Measurements from ENCODE around the gene SGPP2.

Gene SGPP2

DNA sequence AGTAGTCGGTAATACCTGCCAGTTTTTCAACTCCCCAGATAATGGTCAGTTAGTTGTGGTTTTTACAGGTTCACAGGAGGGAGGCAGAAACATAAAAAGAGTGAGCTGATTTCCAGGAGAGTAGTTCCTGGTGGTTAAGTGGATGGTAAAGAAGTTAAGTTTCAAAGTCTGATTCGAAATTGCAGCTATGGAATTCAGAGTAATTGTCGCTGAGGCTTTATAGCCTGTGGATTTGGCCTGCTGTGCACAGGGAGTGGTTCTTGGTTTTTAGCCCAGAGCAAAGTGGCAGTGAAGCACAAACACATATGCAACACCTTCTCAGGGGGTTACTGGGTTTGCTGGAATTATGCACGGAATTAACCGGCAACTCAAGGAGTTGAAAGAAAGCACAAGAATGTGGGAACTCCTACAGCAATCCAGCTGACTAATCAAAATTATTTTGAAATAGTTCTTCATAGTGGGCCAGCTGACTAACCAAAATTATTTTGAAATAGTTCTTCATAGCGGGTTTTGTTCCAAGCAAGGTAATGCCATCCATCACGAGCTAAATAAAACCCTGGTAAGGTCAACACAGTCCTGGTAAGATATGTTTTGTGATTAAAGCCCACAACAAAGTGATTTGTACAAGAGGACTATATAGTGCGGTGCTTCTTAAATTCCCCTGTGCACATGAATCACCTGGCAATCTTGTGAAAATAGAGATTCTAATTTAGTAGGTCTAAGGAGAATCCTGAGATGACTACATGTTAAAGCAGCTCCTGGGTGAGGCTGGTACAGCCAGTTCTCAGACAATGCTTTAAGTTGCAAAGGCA is 94.4 kb downstream of the SGPP2 start:
- TF ChIP-seq, protein P1, sequence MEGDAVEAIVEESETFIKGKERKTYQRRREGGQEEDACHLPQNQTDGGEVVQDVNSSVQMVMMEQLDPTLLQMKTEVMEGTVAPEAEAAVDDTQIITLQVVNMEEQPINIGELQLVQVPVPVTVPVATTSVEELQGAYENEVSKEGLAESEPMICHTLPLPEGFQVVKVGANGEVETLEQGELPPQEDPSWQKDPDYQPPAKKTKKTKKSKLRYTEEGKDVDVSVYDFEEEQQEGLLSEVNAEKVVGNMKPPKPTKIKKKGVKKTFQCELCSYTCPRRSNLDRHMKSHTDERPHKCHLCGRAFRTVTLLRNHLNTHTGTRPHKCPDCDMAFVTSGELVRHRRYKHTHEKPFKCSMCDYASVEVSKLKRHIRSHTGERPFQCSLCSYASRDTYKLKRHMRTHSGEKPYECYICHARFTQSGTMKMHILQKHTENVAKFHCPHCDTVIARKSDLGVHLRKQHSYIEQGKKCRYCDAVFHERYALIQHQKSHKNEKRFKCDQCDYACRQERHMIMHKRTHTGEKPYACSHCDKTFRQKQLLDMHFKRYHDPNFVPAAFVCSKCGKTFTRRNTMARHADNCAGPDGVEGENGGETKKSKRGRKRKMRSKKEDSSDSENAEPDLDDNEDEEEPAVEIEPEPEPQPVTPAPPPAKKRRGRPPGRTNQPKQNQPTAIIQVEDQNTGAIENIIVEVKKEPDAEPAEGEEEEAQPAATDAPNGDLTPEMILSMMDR (conservative IDR thresholded peaks at IDR 0.05) = no peak
- H3K27ac ChIP-seq = no peak overlapping the region

DNA sequence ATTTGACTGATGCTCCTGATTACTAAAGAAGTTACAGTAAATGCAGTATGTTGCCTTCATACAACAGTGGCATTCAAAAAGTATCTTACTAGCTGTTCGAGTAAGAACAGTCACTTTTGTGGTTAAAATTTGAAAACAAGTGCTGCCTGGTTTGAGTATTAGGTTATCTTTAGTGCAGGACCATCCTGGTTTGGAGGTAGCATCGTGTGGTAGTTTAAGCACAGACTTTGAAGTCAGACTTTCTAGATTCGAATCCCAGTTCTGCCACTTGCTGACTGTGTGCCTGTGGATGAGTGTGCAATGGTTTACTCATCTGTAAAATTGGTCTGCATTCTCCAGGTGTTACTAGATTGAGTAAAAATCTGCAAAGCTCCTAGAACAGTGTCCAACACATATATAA is 96.8 kb downstream of the SGPP2 start:
- TF ChIP-seq, protein P1 (conservative IDR thresholded peaks at IDR 0.05) = no peak
- H3K27ac ChIP-seq = no peak overlapping the region

DNA sequence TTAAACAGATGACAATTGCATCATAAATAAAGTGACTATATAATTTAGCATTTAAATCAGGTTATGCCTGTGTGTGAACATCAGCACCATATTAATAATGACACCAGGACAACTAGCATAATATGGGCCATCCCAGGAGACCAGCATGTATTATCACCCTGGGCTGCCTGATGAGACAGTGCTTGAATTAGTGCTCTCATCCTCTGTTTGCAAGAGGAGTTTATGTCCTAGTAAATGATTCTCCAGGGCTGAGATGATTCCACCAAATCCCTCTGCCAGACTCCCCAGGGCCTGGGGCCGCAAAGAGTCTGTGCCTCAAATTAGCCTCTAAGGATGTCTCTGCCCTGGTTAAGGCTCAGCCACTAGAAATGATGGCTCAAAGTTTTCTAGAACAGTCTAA is 97.7 kb downstream of the SGPP2 start:
- H3K27ac ChIP-seq = no peak overlapping the region
- TF ChIP-seq, protein P1 (conservative IDR thresholded peaks at IDR 0.05) = no peak

DNA sequence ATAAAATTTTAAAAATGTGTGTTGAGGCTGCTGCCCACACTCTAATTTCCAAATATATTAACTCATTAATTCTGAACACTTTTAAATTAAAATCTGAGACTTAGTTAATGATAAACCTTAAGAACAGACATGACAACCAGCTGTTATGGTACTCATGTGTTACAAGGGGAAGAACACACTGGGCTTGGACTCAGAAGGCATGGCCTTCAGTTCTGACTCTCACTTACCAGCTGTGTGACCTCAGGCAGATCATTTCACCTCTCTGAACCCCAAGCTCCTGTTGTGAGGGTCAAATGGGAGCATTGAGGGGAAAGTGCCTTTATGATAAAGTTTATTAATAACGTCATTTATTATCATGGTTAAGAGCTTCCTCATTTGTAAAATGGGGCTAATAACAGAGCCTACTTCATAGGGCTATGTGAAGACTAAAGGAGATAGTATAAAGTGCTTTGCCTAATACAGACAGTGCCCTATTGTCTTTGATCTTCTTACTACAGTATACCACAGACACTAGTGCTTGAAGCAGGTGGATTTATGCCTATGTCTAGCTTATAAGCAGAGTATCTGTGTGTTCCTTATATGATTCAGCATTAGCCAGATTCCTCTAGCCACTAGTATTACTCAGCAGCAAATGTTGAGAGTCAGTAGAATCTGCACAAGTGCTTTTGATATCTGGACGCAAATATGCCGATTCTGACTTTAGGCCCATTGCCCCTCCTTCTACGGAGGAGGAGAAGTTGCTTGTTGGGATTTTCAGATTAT is 99.6 kb downstream of the SGPP2 start:
- H3K27ac ChIP-seq = no peak overlapping the region
- TF ChIP-seq, protein P1 (conservative IDR thresholded peaks at IDR 0.05) = no peak

DNA sequence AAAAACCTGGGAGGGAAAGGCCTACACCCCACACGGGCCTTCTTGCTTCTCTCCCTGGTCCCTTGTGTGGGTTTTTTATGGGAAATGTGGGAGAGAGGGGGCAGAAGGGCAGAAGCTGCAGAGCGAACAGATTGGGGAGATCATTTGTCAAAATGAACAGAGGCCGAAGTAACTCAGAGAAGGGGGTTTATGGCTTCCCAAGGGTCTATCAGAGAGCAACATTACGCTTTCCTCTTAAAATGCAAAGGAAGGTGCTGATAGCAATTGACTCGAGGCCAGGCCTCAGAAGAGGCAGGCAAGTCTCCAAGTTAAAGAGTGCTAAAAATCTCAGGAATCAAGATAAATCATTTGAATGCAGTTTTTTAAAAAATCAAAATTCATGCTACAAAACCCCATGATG is 101.5 kb downstream of the SGPP2 start:
- TF ChIP-seq, protein P1 (conservative IDR thresholded peaks at IDR 0.05) = no peak
- H3K27ac ChIP-seq = no peak overlapping the region

DNA sequence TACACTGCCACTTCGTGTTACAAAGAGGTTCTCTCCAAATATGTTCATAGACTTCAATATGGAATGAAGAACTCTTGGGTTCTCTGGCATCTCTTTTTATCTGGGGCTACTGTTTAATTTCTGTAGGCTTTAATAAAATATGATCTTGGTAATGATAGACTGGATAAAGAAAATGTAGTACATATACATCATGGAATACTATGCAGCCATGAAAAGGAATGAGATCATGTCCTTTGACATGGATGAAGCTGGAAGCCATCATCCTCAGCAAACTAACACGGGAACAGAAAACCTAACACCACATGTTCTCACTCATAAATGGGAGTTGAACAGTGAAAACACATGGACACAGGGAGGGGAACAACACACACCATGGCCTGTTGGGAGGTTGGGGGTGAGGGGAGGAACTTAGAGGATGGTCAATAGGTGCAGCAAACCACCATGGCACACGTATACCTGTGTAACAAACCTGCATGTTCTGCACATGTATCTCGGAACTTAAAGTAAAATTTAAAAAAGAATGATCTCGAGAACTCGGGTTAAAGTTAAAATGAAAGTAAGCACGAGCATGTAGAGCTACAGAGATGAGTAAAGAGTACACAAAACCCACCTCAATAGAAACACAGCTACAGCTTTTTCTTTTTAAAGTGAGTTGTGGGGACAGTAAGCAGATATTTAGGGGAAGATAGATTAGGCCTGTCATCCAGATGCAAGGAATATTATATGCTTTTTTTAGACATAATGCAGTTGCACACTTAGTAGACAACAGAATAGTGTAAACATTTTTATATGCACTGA is 102.3 kb downstream of the SGPP2 start:
- H3K27ac ChIP-seq = no peak overlapping the region
- TF ChIP-seq, protein P1 (conservative IDR thresholded peaks at IDR 0.05) = no peak

DNA sequence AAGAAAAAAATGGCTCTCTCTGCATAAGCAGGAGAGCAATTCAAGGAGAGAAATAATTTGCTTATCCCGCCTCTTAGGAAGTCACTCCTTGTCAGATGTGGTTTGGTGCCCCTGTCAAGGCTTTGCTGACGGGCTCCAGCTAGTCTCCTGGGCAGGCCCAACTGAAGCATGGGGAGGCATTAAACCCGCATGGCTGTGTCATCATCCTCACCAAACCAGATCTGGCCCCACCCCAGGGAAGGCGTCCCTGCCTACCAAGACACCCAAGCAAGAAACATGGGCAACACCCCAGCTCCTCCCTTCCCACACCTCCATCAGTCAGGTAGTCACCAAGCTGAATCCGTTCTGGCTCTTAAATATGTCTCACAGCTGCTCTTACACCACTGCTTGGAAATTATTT is 108.0 kb downstream of the SGPP2 start:
- TF ChIP-seq, protein P1 (conservative IDR thresholded peaks at IDR 0.05) = no peak
- H3K27ac ChIP-seq = no peak overlapping the region
